Measurements from ENCODE around the gene TREM1.

Gene TREM1

GRCh38 chr6:41286544-41287346 is at the start of gene TREM1:
Gene TREM1, minus strand, starts transcription at chr6:41286682. Its CDS starts 27 bp downstream, at chr6:41286655.
- TF ChIP-seq CEBPB (IDR thresholded peaks at IDR 0.05) = peak; percentile 77
- TF ChIP-seq CREB1 (IDR thresholded peaks at IDR 0.05; ENCODE audit: low read depth) = no peak
- no peak for TF ChIP-seq FOXM1 (IDR thresholded peaks at IDR 0.05; ENCODE audit: borderline replicate concordance, low read depth)
- TF ChIP-seq MAX (IDR thresholded peaks at IDR 0.05) = no peak
- no peak for TF ChIP-seq RAD21 (IDR thresholded peaks at IDR 0.05; ENCODE audit: low read depth)

DNA sequence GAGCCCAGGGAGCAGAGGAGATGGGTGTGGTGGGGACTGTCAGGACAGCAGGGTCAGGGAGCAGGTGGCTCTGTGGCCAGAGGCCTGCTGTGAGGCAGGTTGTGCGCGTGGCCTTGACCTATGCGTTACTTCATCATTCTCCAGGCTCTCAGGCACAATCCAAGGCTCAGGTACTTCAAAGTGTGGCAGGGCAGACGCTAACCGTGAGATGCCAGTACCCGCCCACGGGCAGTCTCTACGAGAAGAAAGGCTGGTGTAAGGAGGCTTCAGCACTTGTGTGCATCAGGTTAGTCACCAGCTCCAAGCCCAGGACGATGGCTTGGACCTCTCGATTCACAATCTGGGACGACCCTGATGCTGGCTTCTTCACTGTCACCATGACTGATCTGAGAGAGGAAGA is 49.5 kb upstream of the TREM1 start:
- no peak for TF ChIP-seq TAF1 (IDR thresholded peaks at IDR 0.05; ENCODE audit: low read depth)
- TF ChIP-seq CREB1 (IDR thresholded peaks at IDR 0.05; ENCODE audit: low read depth) = no peak
- no peak for TF ChIP-seq TCF12 (IDR thresholded peaks at IDR 0.05; ENCODE audit: low read depth)
- no peak for TF ChIP-seq MAX (IDR thresholded peaks at IDR 0.05)
- no peak for TF ChIP-seq YY1 (IDR thresholded peaks at IDR 0.05; ENCODE audit: low read depth)
- no peak for TF ChIP-seq EP300 (IDR thresholded peaks at IDR 0.05; ENCODE audit: borderline replicate concordance)
- no peak for TF ChIP-seq EGR1 (IDR thresholded peaks at IDR 0.05)
- TF ChIP-seq FOXM1 (IDR thresholded peaks at IDR 0.05; ENCODE audit: borderline replicate concordance, low read depth) = no peak
- no peak for TF ChIP-seq USF1 (IDR thresholded peaks at IDR 0.05)
- no peak for TF ChIP-seq ZBTB7A (IDR thresholded peaks at IDR 0.05; ENCODE audit: low read depth)
- no peak for TF ChIP-seq REST (IDR thresholded peaks at IDR 0.05; ENCODE audit: low read depth)
- TF ChIP-seq RAD21 (IDR thresholded peaks at IDR 0.05; ENCODE audit: low read depth) = no peak
- no peak for TF ChIP-seq TEAD4 (IDR thresholded peaks at IDR 0.05)
- no peak for TF ChIP-seq NFIC (IDR thresholded peaks at IDR 0.05)
- no peak for TF ChIP-seq CEBPB (IDR thresholded peaks at IDR 0.05)

- no peak for TF ChIP-seq CEBPB (IDR thresholded peaks at IDR 0.05)
- no peak for TF ChIP-seq CREB1 (IDR thresholded peaks at IDR 0.05; ENCODE audit: low read depth)
- no peak for TF ChIP-seq TAF1 (IDR thresholded peaks at IDR 0.05; ENCODE audit: low read depth)
- no peak for TF ChIP-seq TCF12 (IDR thresholded peaks at IDR 0.05; ENCODE audit: low read depth)
- no peak for TF ChIP-seq ZBTB7A (IDR thresholded peaks at IDR 0.05; ENCODE audit: low read depth)
- TF ChIP-seq FOXM1 (IDR thresholded peaks at IDR 0.05; ENCODE audit: borderline replicate concordance, low read depth) = no peak
- no peak for TF ChIP-seq EGR1 (IDR thresholded peaks at IDR 0.05)
- no peak for TF ChIP-seq TEAD4 (IDR thresholded peaks at IDR 0.05)
- TF ChIP-seq RAD21 (IDR thresholded peaks at IDR 0.05; ENCODE audit: low read depth) = no peak
- no peak for TF ChIP-seq USF1 (IDR thresholded peaks at IDR 0.05)
- TF ChIP-seq MAX (IDR thresholded peaks at IDR 0.05) = no peak
- no peak for TF ChIP-seq EP300 (IDR thresholded peaks at IDR 0.05; ENCODE audit: borderline replicate concordance)
- no peak for TF ChIP-seq REST (IDR thresholded peaks at IDR 0.05; ENCODE audit: low read depth)
- TF ChIP-seq YY1 (IDR thresholded peaks at IDR 0.05; ENCODE audit: low read depth) = no peak
- no peak for TF ChIP-seq NFIC (IDR thresholded peaks at IDR 0.05)
These were observed 48.8 kb upstream of the TREM1 start, which contains the start of gene NCR2 for GRCh38 chr6:41335296-41335695. Gene NCR2, plus strand, starts transcription at chr6:41335608. Its CDS starts 269 bp downstream, at chr6:41335877.

DNA sequence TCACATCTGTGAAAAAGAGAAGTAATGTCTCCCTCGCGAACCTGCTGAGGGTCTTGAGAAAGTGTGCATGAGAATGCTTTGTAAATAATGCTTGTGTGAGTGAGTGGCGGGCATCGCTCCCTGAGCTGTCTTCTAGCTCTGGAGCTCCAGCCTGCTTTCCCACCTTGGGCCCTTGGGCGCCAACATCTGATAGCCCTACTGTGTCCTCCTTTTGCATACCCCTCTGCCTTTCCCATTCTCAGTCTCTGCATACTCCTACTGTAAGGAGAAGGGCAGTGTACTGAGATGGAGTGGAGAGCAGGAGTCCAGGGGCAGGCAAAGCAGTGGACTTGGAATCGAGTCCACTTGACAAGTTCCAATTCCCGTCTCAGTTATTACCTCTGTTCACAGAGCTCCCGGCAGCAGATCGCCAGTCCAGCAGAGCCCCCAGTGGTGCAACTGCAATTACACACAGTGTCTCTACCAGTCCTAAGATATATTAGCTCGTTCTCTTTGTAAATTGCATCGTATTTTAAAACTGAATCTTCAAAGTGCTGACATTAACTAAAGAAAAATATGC is 48.1 kb upstream of the TREM1 start:
- peak; percentile 7; the same call in 1 of the 2 replicates for TF ChIP-seq RAD21 (IDR thresholded peaks at IDR 0.05; ENCODE audit: low read depth)
- TF ChIP-seq ZBTB7A (IDR thresholded peaks at IDR 0.05; ENCODE audit: low read depth) = no peak

DNA sequence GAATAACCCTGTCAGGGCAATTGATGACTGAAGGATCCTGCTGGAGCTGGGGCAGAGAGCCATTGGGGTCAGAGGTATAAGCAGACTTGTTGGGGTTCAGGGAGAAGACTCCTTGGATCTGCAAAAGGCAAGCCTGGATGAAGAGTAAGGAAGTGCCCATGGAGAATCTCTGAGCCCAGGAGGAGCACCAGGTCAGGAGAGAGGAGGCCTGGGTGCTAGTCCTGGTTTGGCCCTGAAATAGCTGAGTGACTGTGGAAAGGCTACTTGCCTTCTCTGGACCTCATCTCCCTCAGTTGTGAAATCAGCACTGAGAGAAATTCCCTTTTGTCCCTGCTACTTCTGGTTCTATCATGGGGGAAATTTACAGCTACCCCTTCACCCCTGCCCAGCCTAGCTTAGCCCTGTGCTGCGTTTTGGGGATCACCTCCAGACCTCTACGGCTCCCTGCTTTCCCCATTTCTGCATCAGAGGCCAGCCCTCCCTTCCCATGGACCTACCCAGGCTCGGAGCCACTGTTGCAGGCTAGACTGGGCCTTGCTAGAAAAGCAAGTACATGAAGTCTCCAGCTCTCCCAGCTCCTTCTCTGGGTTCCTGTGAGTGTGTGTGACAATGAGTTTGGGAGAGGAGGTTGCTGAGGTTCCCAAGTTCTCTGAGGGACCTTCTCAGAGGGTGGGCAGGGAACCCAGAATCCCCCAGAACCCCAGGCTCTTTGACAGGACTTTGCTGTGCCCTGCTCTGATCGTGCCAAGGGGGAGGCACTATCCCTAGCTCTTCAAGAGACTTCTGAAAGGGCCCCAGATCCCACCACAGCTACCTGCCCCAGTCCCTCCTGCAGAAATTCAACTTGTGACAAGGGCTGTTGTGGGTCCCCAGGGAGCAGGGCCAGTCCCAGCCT is 46.6 kb upstream of the TREM1 start:
- TF ChIP-seq TEAD4 (IDR thresholded peaks at IDR 0.05) (no peak), TCF12 (IDR thresholded peaks at IDR 0.05; ENCODE audit: low read depth) (no peak), RAD21 (IDR thresholded peaks at IDR 0.05; ENCODE audit: low read depth) (no peak), CREB1 (IDR thresholded peaks at IDR 0.05; ENCODE audit: low read depth) (no peak), EGR1 (IDR thresholded peaks at IDR 0.05) (no peak), MAX (IDR thresholded peaks at IDR 0.05) (no peak), ZBTB7A (IDR thresholded peaks at IDR 0.05; ENCODE audit: low read depth) (no peak), EP300 (IDR thresholded peaks at IDR 0.05; ENCODE audit: borderline replicate concordance) (no peak), FOXM1 (IDR thresholded peaks at IDR 0.05; ENCODE audit: borderline replicate concordance, low read depth) (no peak), CEBPB (IDR thresholded peaks at IDR 0.05) (no peak), USF1 (IDR thresholded peaks at IDR 0.05) (no peak)
